SK-N-MC (cell line): ENCODE measurements around the gene RAB36.

ENCODE experiments used
- DNase-seq: peaks from one replicate; pipeline ENCODE4 v3.0.0-alpha.2; 2011; ENCODE audit warnings: low read depth, low spot score
- H3K27ac ChIP-seq: fragments of 200-600 bp; sonication (generic); 2 replicates; pipeline ENCODE4 v1.5.1; 2016; ENCODE audit warnings: mixed run types
- H3K36me3 ChIP-seq: fragments of 200-600 bp; sonication (generic); 2 replicates; pipeline ENCODE4 v1.6.1; 2017; ENCODE audit warnings: antibody characterized with exemption, low read length, mixed read lengths; ENCODE audit not compliant: insufficient read depth
- H3K4me3 ChIP-seq: fragments of 200-600 bp; sonication (generic); 2 replicates; pipeline ENCODE4 v1.5.1; 2016
- H3K9ac ChIP-seq: fragments of 200-600 bp; sonication (generic); 2 replicates; pipeline ENCODE4 v1.8.0; 2017; ENCODE audit warnings: mixed run types, mixed read lengths; ENCODE audit not compliant: insufficient read length
- H3K9me3 ChIP-seq: fragments of 200-600 bp; sonication (generic); 2 replicates; pipeline ENCODE4 v1.6.1; 2017; ENCODE audit warnings: low read depth, mild to moderate bottlenecking, antibody characterized with exemption, low read length, moderate library complexity, mixed read lengths
- EZH2 ChIP-seq: fragments of 200-600 bp; sonication (generic); IDR thresholded peaks from one replicate; pipeline ENCODE4 v1.6.1; 2017; ENCODE audit warnings: antibody characterized with exemption
- FOXP2 ChIP-seq: optimal IDR thresholded peaks from 2 replicates; pipeline ENCODE3; 2011; ENCODE audit warnings: mild to moderate bottlenecking, moderate library complexity; ENCODE audit not compliant: insufficient read depth; ENCODE audit errors: extremely low read length, control extremely low read depth
- POLR2AphosphoS5 ChIP-seq: IDR thresholded peaks from 2 replicates; pipeline ENCODE4 v1.6.1; 2012; ENCODE audit warnings: mild to moderate bottlenecking, low read depth, low read length, borderline replicate concordance

Gene RAB36

DNA sequence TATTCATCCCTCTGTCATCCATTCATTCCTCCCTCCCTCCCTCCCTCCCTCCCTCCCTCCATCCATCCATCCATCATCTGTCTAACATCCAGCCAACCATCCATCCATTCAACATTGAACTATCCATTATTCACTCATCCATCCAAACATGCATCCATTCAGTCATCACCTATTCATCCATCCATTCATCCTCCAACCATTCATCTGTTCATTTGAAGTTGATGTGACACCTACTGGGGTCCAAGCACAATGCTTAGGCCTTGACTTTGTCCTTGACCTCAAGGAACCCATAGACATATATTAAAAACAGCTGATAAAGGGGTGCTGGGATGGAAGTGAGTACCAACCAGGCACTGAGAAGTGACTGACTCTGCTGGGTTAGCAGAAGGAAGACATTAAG lies 61.6 kb downstream of the RAB36 start:
- no peak overlapping the region for H3K4me3 ChIP-seq
- no peaks in the 10 kb centered on the region for H3K9me3 ChIP-seq
- DNase-seq, result no peak
- H3K36me3 ChIP-seq, result peaks cover 12% of the 10 kb centered on the region; the same call in 1 of the 2 replicates
- no peak for TF ChIP-seq EZH2
- TF ChIP-seq FOXP2, result no peak
- no peak for TF ChIP-seq POLR2AphosphoS5
- H3K9ac ChIP-seq, result no peak overlapping the region
- H3K27ac ChIP-seq, result no peak overlapping the region

DNA sequence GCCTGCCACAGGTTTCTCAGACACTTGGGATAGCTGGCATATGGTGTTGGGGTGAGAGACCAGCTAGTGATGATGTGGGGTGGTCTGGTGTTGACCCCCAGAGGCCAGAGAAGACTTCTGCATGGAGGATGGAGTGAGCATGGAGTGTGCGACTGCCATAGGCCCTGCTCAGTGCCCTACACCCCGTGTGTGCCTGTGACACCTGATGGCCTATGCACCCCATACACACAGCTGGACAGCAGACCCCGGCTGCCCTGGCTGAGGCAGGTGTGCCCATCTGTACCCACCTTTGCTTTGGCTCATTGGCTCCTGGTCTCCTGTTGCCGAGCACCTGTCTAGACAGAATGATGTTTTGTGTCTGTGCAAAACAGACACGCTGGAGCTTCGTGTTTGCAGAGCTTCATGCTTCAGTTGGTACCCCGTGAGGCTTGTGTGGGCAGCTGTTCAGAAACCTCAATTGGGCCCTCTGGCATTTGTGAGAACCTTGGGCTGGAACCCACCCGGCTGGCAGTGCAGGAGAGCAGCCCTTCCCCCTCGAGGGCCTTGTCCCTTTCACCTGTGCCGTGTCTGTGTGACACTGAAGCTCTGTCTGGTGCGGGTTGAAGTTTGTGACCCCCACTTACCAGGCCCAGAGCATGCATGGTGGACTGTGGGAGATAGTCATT lies 62.6 kb downstream of the RAB36 start:
- peaks cover 12% of the 10 kb centered on the region; the same call in 1 of the 2 replicates for H3K36me3 ChIP-seq
- no peak overlapping the region for H3K4me3 ChIP-seq
- TF ChIP-seq FOXP2 (no peak), POLR2AphosphoS5 (no peak), EZH2 (no peak)
- no peak overlapping the region for H3K9ac ChIP-seq
- no peak overlapping the region for H3K27ac ChIP-seq
- H3K9me3 ChIP-seq, result no peaks in the 10 kb centered on the region
- no peak for DNase-seq

DNA sequence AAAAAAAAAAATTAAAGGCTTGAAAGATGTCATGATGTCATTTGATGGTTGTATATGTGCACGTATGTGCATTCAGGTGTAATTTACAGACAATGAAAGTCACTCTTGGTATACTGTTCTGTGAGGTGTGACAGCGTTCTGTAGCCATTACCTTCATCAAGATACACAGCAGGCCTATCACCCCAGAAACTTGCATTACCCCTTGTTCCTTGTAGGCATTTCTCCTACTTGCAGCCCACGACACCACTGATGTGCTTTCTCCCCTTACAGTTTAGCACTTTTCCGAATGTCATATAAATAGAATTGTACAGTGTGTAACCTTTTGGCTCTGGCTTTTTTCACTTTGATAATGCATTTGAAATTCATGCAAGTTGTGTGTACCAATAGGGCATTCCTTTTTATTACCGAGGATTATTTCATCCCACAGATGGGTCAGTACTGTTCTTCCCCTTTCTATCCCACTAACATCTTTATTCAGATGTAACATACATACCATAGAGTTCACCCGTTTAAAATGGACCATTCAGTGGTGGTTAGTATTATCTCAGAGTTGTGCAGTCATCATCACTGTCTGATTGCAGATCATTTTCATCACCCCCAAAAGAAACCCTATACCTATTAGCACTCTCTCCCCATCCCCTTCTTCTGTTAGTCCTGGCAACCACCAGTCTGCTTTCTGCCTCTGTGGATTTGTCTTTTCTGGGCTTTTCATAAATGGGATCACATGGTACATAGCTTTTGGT lies 65.3 kb downstream of the RAB36 start:
- no peak for TF ChIP-seq POLR2AphosphoS5
- Histone ChIP-seq H3K9me3 (no peaks in the 10 kb centered on the region), H3K36me3 (peaks cover 4% of the 10 kb centered on the region; the same call in 1 of the 2 replicates), H3K4me3 (no peak overlapping the region), H3K9ac (no peak overlapping the region), H3K27ac (no peak overlapping the region)
- no peak for DNase-seq

- DNase-seq, result no peak
- Histone ChIP-seq H3K9me3 (no peaks in the 10 kb centered on the region), H3K27ac (no peak overlapping the region), H3K4me3 (no peak overlapping the region), H3K9ac (no peak overlapping the region), H3K36me3 (no peaks in the 10 kb centered on the region)
- no peak for TF ChIP-seq EZH2
- no peak for TF ChIP-seq FOXP2
These were observed 66.3 kb downstream of the RAB36 start for GRCh38 chr22:23211622-23212021.

DNA sequence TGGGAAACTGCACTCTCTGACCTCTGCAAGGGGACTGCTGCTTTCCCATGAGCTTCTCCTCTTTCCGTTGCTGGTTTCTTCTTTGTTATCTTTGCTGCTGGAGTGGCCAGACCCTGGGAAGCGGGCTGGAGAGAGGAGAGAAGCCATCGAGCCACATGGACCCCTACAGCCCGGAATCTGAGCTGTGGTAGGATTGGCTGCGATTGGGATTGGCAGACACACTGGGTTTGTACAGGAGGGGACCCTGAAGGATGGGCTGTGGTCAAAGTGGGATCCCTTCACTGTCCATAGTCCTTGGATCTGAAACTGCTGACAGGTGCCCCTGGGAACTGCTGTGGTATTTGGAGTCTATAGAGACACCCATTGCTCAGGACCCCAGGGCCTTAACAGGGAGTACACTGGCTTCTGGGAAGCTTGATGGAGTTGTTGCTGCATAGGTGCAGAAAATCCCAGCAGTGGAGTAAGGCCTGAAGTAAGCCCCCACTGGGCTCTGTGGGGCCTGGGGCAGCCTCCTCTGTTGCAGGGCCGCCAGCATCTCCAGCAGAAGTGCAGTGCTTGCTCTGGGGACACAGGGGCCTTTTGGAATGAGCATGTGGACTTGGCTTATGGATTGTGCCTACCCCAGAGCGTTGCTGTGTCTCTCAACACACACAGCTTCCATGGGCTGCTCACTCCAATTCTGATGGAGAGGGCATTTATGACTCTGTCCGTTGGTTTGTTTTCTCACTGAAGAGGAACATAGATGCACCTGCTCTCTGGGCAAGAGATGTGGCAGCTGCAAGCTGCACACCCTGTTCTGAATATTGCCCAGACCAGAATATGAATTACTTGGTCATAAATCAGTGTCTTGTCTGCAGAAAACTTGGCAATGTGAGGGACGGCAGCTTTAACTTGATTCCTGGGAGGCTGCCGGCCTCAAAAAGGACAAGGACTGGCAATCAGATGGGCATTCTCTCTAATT lies 67.1 kb downstream of the RAB36 start:
- H3K36me3 ChIP-seq, result no peaks in the 10 kb centered on the region
- DNase-seq, result no peak
- no peak overlapping the region for H3K4me3 ChIP-seq
- H3K9ac ChIP-seq, result no peak overlapping the region
- no peaks in the 10 kb centered on the region for H3K9me3 ChIP-seq
- no peak overlapping the region for H3K27ac ChIP-seq
- TF ChIP-seq POLR2AphosphoS5, result no peak

GRCh38 chr22:23213022-23213555 lies 67.8 kb downstream of the RAB36 start:
- Histone ChIP-seq H3K9ac (no peak overlapping the region), H3K36me3 (no peaks in the 10 kb centered on the region), H3K4me3 (no peak overlapping the region), H3K9me3 (no peaks in the 10 kb centered on the region), H3K27ac (no peak overlapping the region)
- no peak for DNase-seq
- TF ChIP-seq FOXP2, result no peak
- no peak for TF ChIP-seq POLR2AphosphoS5
- no peak for TF ChIP-seq EZH2

GRCh38 chr22:23213581-23214334 lies 68.5 kb downstream of the RAB36 start:
- H3K27ac ChIP-seq, result no peak overlapping the region
- DNase-seq, result no peak
- H3K9ac ChIP-seq, result no peak overlapping the region
- no peak overlapping the region for H3K4me3 ChIP-seq
- no peaks in the 10 kb centered on the region for H3K9me3 ChIP-seq
- no peak for TF ChIP-seq EZH2
- TF ChIP-seq FOXP2, result no peak
- no peak for TF ChIP-seq POLR2AphosphoS5
- no peaks in the 10 kb centered on the region for H3K36me3 ChIP-seq
